Measurements from ENCODE around the gene NFILZ.

GRCh38 chr19:8580710-8581281, 49.6 kb upstream of the NFILZ start:
- TF ChIP-seq, protein P1, sequence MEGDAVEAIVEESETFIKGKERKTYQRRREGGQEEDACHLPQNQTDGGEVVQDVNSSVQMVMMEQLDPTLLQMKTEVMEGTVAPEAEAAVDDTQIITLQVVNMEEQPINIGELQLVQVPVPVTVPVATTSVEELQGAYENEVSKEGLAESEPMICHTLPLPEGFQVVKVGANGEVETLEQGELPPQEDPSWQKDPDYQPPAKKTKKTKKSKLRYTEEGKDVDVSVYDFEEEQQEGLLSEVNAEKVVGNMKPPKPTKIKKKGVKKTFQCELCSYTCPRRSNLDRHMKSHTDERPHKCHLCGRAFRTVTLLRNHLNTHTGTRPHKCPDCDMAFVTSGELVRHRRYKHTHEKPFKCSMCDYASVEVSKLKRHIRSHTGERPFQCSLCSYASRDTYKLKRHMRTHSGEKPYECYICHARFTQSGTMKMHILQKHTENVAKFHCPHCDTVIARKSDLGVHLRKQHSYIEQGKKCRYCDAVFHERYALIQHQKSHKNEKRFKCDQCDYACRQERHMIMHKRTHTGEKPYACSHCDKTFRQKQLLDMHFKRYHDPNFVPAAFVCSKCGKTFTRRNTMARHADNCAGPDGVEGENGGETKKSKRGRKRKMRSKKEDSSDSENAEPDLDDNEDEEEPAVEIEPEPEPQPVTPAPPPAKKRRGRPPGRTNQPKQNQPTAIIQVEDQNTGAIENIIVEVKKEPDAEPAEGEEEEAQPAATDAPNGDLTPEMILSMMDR (IDR thresholded peaks at IDR 0.05): peak; percentile 99
- no peak for TF ChIP-seq ZFX (IDR thresholded peaks at IDR 0.05; ENCODE audit: borderline replicate concordance)

All from 22Rv1 (cell line).